Keratinocyte (primary cell): ENCODE measurements around the gene SPRED3. TPM values are rescaled to one million over a fixed set of nuclear protein-coding genes. Genes with fewer than 3 reads are reported as not detected.
"Not testable (repeated sequence)": the region's sequence is repeated elsewhere in the genome, so short reads cannot be mapped to it uniquely, and the experiment has no call there.

Source experiments
- DNase-seq: peaks from one replicate; pipeline ENCODE4 v3.0.0-alpha.2; 2011; ENCODE audit warnings: low read depth, missing footprints, low spot score
- FAIRE-seq: peaks from 2 replicates; lab custom pipeline; 2011; peaks lifted over from hg19 to GRCh38; lab: Jason Lieb, UNC
- H2AFZ ChIP-seq: 2 replicates; pipeline ENCODE4 v1.6.0; 2012; ENCODE audit warnings: low read length, control low read depth, inconsistent platforms; ENCODE audit not compliant: control insufficient read depth
- H3K27ac ChIP-seq: 2 replicates; pipeline ENCODE4 v1.5.1; 2011; ENCODE audit warnings: low read length; ENCODE audit not compliant: control insufficient read depth, insufficient read depth
- H3K27me3 ChIP-seq: 3 replicates; pipeline ENCODE4 v1.6.0; 2011; ENCODE audit warnings: low read length; ENCODE audit not compliant: control insufficient read depth, insufficient read depth; ENCODE audit errors: extremely low read depth
- H3K36me3 ChIP-seq, 2 experiments: 2 replicates in 1 of 2; 3 replicates in 1 of 2; pipeline ENCODE4 v1.5.1; 2011; ENCODE audit warnings: low read length in 2 of 2, mild to moderate bottlenecking in 1 of 2; ENCODE audit not compliant: control insufficient read depth in 2 of 2, insufficient read depth in 2 of 2; ENCODE audit errors: extremely low read depth in 1 of 2
- H3K4me1 ChIP-seq: 3 replicates; pipeline ENCODE4 v1.5.1; 2011; ENCODE audit warnings: low read length; ENCODE audit not compliant: control insufficient read depth, insufficient read depth; ENCODE audit errors: extremely low read depth
- H3K4me2 ChIP-seq: 3 replicates; pipeline ENCODE4 v1.6.0; 2011; ENCODE audit warnings: low read depth, low read length; ENCODE audit not compliant: control insufficient read depth, insufficient read depth; ENCODE audit errors: extremely low read depth
- H3K4me3 ChIP-seq, 3 experiments: fragments of 200-600 bp in 1 of 3; sonication (generic) in 1 of 3; 2 replicates in 2 of 3; 3 replicates in 1 of 3; pipeline ENCODE4 v1.5.1; 2011 to 2016; ENCODE audit warnings: low read length in 3 of 3, mild to moderate bottlenecking in 3 of 3, control low read depth in 2 of 3, inconsistent platforms in 1 of 3, low read depth in 1 of 3, mixed read lengths in 1 of 3, mixed run types in 1 of 3, moderate library complexity in 1 of 3; ENCODE audit not compliant: control insufficient read depth in 2 of 3, insufficient read depth in 2 of 3; ENCODE audit errors: extremely low read depth in 1 of 3
- H3K79me2 ChIP-seq: 2 replicates; pipeline ENCODE4 v1.6.0; 2012; ENCODE audit warnings: low read length; ENCODE audit not compliant: control insufficient read depth, insufficient read depth
- H3K9ac ChIP-seq: 3 replicates; pipeline ENCODE4 v1.6.0; 2011; ENCODE audit warnings: low read length; ENCODE audit not compliant: control insufficient read depth, insufficient read depth; ENCODE audit errors: extremely low read depth
- H3K9me1 ChIP-seq: 3 replicates; pipeline ENCODE4 v1.6.0; 2011; ENCODE audit warnings: low read length; ENCODE audit not compliant: control insufficient read depth, insufficient read depth; ENCODE audit errors: extremely low read depth
- H3K9me3 ChIP-seq: 2 replicates; pipeline ENCODE4 v1.5.1; 2012; ENCODE audit warnings: low read depth, low read length; ENCODE audit not compliant: control insufficient read depth
- H4K20me1 ChIP-seq: 3 replicates; pipeline ENCODE4 v1.6.0; 2011; ENCODE audit warnings: low read length; ENCODE audit not compliant: control insufficient read depth, insufficient read depth; ENCODE audit errors: extremely low read depth
- CTCF ChIP-seq, 3 experiments: IDR thresholded peaks in 1 of 3; conservative IDR thresholded peaks in 1 of 3; optimal IDR thresholded peaks in 1 of 3; 2 replicates in 2 of 3; 3 replicates in 1 of 3; pipeline versions ENCODE3 to v1.5.1; 2011; ENCODE audit warnings: low read length in 3 of 3, mild to moderate bottlenecking in 3 of 3, moderate library complexity in 2 of 3, control low read depth in 1 of 3, inconsistent platforms in 1 of 3; ENCODE audit not compliant: insufficient read depth in 2 of 3; ENCODE audit errors: extremely low read depth in 1 of 3
- EZH2 ChIP-seq: IDR thresholded peaks from one replicate; pipeline ENCODE4 v1.6.1; 2012; ENCODE audit warnings: inconsistent platforms, mild to moderate bottlenecking, low read length, moderate library complexity
- dilution Hi-C: fragments of 300-500 bp; cut with MboI; formaldehyde crosslinking; loops from one replicate; pipeline ENCODE4 v1.7.0; 2020; ENCODE audit warnings: low sequenced_read_pairs; ENCODE audit not compliant: extremely low pct_ligation_motif_present
- polyA plus RNA-seq, 5 experiments: library from polyadenylated mRNA; depleted of rRNA in 3 of 5; stranded (reverse) in 3 of 5; stranded (forward) in 1 of 5; unstranded in 1 of 5; fragments of >200 nt; gene quantifications; 1 replicate in 1 of 5; 2 replicates in 3 of 5; 3 replicates in 1 of 5; pipeline versions ENCODE4 v1.2.1 to v1.2.3, GENCODE V29; 2011 to 2012; ENCODE audit warnings: missing spikeins in 2 of 5, low read depth in 1 of 5, low replicate concordance in 1 of 5

Gene SPRED3
- polyA plus RNA-seq, 1 donor (not counting 4 experiments of a cell fraction or from before 2014, with no cell fraction given): 2.6 TPM

GRCh38 chr19:38425222-38425809 is 36.8 kb downstream of the SPRED3 start:
- dilution Hi-C loops: no loop called here

GRCh38 chr19:38425810-38426466 is 37.4 kb downstream of the SPRED3 start, which contains the start of gene RASGRP4:
RASGRP4 (minus strand) TSS chr19:38426219; CDS start chr19:38426091, 128 bp downstream.
- Histone ChIP-seq H3K9me1 (no peaks in the 10 kb centered on the region), H3K4me1 (no peaks in the 10 kb centered on the region), H3K79me2 (no peaks in the 10 kb centered on the region), H4K20me1 (no peaks in the 10 kb centered on the region), H3K27me3 (peaks cover 5% of the 10 kb centered on the region), H3K27ac (no peak within 1 kb of the TSS), H3K4me3 (no peak within 1 kb of the TSS), H3K9ac (no peak within 1 kb of the TSS), H3K36me3 (no peaks in the 10 kb centered on the region), H2AFZ (no peak within 1 kb of the TSS), H3K9me3 (no peaks in the 10 kb centered on the region), H3K4me2 (no peak within 1 kb of the TSS)
- FAIRE-seq (no peak), DNase-seq (no peak)
- TF ChIP-seq CTCF (optimal IDR thresholded peaks at IDR 0.05 in 1 of 3, IDR thresholded peaks at IDR 0.05 in 1 of 3, conservative IDR thresholded peaks at IDR 0.05 in 1 of 3; ENCODE audit: extremely low read depth in 1 of 3, insufficient read depth in 2 of 3, low read length in 3 of 3) (no peak), EZH2 (no peak)
- dilution Hi-C loops: no loop called here

More at GRCh38 chr19:38425222-38425809, 36.8 kb downstream of the SPRED3 start:
- Histone ChIP-seq H3K9me3 (no peaks in the 10 kb centered on the region), H3K4me3 (no peak overlapping the region), H3K27me3 (peaks cover 5% of the 10 kb centered on the region), H3K27ac (no peak overlapping the region), H3K4me1 (no peaks in the 10 kb centered on the region), H4K20me1 (no peaks in the 10 kb centered on the region), H3K9me1 (no peaks in the 10 kb centered on the region), H2AFZ (no peak overlapping the region), H3K9ac (no peak overlapping the region), H3K79me2 (no peaks in the 10 kb centered on the region), H3K4me2 (no peak overlapping the region), H3K36me3 (no peaks in the 10 kb centered on the region)
- TF ChIP-seq EZH2 (no peak), CTCF (optimal IDR thresholded peaks at IDR 0.05 in 1 of 3, IDR thresholded peaks at IDR 0.05 in 1 of 3, conservative IDR thresholded peaks at IDR 0.05 in 1 of 3; ENCODE audit: extremely low read depth in 1 of 3, insufficient read depth in 2 of 3, low read length in 3 of 3) (no peak)
- DNase-seq (no peak), FAIRE-seq (no peak)

DNA sequence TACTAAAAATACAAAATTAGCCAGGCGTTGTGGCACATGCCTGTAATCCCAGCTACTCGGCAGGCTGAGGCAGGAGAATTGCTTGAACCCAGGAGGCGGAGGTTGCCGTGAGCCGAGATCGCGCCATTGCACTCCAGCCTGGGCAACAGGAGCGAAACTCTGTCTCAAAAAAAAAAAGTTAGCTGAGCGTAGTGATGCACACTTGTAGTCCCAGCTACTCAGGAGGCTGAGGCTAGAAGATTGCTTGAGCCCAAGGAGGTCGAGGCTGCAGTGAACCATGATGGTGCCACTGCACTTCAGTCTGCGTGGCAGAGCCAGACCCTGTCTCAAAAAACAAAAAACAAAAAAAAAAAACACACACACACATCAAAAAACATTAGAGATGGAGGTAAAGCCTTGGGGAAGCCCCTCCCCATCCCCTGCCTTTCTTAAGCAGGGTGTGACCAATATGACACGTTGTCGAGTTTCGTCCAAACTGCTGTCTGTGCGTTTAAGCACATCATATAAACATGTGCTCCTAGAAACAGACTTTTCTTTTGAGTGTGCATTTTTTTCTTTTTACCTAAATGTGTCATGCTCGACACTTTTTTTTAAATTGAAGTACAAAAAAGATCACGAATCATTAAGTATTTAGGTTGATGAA is 38.7 kb downstream of the SPRED3 start:
- H3K4me3 ChIP-seq, H3K9me1 ChIP-seq, DNase-seq, H3K27ac ChIP-seq, H3K4me1 ChIP-seq, H3K27me3 ChIP-seq, H4K20me1 ChIP-seq, H3K9ac ChIP-seq, FAIRE-seq, H3K79me2 ChIP-seq, H2AFZ ChIP-seq, H3K9me3 ChIP-seq, dilution Hi-C loops, H3K4me2 ChIP-seq, H3K36me3 ChIP-seq: not testable (repeated sequence)
